Hematopoietic multipotent progenitor cell treated with erythropoietin and hydrocortisone succinate and interleukin-3 and kit ligand, for 6 days (in vitro differentiated cells): ENCODE data around the gene GNA14.
"Not testable (repeated sequence)": the region's sequence is repeated elsewhere in the genome, so short reads cannot be mapped to it uniquely, and the experiment has no call there.

Experiments used
- DNase-seq: peaks from one replicate; pipeline ENCODE4 v3.0.0-alpha.2; 2015

GNA14 gene

GRCh38 chr9:77640741-77641580 is 7.2 kb downstream of the GNA14 start:
- DNase-seq: no peak

GRCh38 chr9:77632652-77633051 is 15.5 kb downstream of the GNA14 start:
- DNase-seq: no peak

DNA sequence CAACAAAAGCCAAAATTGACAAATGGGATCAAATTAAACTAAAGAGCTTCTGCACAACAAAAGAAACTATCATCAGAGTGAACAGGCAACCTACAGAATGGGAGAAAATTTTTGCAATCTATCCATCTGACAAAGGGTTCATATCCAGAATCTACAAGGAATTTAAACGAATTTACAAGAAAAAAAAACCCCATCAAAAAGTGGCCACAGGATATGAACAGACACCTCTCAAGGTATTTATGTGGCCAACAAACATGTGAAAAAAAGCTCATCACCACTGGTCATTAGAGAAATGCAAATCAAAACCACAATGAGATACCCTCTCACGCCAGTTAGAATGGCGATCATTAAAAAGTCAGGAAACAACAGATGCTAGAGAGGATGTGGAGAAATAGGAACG is 19.3 kb downstream of the GNA14 start:
- not testable (repeated sequence) for DNase-seq

- DNase-seq: no peak
Measured at GRCh38 chr9:77616191-77616590, 31.9 kb downstream of the GNA14 start.

GRCh38 chr9:77614645-77615044 is 33.5 kb downstream of the GNA14 start:
- DNase-seq: no peak

DNA sequence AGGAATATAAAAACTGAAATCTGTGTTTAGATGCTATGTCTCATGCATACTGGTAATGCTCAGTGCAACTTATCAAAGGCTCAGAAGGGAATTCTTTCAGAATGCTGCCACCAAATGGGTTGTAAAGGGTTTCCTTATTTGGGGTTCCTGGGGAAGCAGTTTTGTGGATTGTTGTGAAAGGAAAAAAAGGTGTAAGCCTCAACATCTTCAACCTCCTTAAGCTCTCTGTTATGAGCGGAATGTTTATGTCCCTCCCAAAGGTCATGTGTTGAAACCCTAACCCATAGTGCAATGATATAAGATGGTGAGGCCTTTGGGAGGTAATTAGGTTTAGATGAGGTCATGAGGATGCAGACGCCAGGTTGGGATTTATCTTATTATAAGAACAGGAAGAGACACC is 41.6 kb downstream of the GNA14 start:
- no peak for DNase-seq

DNA sequence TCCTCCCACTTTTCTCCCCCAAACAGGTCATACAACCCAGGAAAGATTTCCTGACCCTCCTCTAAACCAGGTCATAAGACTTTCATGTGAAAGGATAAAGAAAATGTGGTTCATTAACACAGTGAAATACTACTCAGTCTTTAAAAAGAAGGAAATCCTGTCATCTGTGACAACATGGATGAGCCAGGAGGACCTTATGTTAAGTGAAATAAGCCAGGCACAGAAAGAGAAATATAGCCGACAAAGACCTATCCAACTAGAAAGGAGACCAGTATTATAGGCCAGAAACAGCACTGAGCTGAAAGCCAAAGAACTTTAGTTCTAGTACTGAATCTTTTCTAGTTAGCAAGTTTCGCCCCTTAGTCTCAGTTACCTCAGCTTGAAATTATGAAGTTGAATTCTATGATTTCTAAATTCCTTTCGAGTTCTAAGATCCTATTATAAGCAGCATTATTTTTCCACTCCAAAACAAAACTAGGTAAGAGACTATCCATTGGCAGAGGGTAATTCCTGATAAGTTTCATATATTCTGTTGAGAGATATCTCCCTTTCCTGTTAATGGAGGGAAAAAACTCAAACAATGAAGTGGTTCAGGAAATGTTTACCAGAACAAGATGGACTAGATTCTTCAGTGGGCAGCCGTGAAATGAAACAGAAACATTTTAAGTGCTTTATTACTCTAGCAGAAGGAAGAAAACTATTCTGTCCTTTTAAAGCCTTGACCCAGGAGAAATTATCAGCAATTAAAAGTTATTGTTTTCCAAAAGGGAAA is 42.5 kb downstream of the GNA14 start:
- DNase-seq: no peak

DNA sequence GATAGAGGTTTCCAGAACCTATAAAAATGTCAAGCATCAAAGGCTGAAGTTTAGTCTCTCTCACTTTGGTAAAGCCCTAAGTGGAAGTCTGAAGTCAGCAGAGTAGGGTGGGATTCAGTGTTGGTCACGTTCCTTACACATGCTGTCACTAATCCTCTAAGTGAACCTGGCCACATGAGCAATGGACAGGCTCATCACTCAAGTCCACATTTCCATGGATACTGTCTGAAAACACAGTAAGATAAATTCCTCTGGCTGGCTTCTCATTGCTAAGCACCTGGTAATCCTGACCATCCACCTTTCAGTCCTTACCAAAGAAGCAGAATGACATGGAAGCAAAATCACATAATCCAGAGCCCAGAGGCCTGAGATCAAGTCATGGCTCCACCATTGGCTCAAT is 43.8 kb downstream of the GNA14 start:
- DNase-seq: no peak

DNA sequence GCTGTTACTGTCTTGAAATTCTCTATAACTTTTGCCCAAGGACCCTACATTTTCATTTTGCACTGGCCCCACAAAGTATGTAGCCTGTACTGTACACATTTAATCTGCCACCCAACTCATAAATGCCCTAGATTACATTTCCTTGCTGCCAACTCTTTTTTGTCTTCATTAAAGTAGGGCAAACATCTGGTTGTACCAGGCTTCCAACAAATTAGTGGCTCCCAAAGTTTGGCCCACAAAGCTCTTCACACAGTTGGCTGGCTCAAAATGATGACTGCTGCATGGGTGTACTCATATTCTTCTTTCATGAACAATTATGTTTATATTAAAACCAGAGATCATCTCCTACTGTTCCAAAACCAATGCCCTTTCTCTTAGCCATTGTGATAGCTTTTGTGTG is 45.3 kb downstream of the GNA14 start:
- no peak for DNase-seq

- no peak for DNase-seq
Measured at GRCh38 chr9:77601476-77602099, 46.5 kb downstream of the GNA14 start.

DNA sequence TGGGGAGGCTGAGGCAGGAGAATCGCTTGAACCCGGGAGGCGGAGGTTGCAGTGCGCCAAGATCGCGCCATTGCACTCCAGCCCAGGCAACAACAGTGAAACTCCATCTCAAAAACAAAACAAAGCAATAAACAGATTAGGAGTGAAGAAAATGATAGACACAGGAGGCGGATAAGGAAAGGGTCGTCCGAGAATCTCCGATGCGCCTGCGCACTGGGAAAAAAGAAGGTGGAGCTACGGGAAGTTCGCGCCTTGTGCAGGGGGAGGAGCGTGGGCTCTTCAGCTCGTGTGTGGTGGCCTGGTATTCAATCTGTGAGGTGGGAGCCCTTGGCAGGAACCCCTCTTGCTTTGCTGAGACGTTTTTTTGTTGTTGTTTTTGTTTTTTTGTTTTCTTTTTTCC is 47.3 kb downstream of the GNA14 start:
- no peak for DNase-seq

- no peak for DNase-seq
Measured at GRCh38 chr9:77599492-77599891, 48.6 kb downstream of the GNA14 start.

DNA sequence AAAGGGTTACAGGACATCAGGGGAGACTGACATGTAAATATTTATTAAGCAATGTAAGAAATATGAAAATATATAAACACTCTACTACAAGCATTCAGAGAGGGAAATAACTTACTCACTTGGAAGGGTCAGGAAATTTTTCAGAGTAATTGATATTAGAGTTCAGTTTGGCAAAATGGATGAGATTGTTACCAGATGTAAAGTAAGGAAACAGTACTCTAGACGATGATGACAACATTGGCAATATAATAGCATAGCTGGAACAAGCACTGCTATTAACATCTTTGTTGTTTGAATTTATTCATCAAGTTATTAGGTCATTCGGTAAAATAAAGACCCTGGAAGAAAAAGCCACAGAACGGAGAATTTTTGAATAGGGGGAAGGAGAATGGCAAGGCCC is 49.1 kb downstream of the GNA14 start:
- no peak for DNase-seq

DNA sequence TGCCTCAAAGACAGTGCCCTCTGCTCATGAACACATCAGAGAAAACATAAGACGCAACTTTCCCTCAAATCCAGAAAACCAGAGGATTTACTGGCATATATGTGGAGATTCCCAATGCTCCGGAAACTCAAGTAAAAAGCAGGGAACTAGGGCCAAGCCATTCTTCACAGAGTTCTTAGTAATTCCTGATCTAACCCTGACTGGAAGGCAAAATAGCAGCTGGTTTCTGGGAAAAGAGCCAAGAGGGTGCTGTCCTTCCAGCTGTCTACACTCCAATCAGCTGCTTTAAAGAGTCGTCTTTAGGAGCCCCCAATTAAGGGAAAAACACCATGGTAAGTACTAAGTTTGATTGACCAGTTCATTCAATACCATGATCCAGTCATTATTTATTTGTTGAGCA is 49.6 kb downstream of the GNA14 start:
- no peak for DNase-seq

- no peak for DNase-seq
Measured at GRCh38 chr9:77597057-77597456, 51.1 kb downstream of the GNA14 start.

DNA sequence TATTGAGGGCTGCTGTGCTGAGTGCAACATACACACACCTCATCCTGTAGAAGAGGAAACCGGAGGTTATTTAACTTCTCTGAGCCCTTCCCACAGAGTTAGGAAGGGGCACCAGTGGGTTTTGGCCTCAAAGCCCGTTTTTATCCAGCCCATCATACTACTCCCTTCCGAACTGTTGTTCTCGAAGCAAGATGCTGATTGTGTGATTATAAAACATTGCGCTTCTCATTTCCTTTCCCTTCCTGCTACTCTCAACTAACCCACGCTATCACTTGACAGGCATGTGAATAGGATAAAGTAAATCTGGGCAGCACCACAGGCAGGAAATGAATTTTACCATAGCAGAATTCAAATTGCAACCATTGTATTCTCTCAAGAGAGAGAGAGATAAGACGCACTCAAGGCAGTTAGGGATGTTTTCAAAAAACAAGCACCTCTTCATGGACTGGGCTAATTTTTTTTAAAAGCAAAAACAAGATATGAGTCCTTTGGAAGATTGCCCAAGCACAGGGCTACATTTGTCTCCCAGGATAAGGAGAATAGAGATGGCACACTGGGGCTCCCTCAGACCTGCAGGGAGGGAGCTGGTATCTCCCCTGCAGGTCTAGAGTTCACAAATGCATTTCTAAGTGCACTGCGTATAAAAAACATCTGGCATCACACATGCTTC is 52.6 kb downstream of the GNA14 start:
- DNase-seq: peak; percentile 52

- no peak for DNase-seq
Measured at GRCh38 chr9:77594963-77595362, 53.2 kb downstream of the GNA14 start.

DNA sequence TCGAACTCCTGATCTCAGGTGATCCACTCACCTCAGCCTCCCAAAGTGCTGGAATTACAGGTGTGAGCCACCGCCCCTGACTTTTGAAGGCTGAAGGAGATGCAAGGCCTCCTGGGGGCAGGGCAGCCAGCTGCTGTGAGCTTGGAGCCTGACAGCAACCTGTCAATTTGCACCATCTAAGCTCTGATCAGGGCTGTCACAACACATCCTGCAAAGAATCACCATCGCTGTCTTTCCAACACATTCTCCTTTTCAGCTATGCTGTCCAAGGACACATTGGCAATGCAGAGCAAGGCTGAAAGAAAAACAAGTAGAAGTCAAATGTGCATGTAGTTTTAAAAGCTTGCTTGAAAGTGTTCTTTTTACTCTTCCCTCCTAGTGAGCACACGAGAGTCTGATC is 54.6 kb downstream of the GNA14 start:
- DNase-seq: no peak

DNA sequence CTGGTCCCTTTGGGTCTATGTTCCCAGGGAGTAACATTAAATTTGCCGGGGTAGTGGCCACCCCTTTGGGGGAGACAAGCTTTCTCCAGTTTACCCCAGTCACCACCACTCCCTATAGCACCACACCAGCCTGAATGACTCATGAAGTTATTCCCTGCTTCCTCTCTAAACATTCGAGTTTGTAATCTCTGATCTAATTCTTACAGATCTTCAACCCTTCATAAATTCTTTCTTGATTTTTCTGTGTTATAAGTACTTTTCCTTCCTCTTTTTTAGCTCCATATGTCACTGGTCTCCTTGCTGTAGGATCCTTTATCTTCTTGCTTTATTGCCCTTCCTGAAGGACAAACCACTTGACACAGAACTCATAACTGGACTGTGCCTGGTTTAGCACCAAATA is 55.6 kb downstream of the GNA14 start:
- DNase-seq: peak; percentile 16

DNA sequence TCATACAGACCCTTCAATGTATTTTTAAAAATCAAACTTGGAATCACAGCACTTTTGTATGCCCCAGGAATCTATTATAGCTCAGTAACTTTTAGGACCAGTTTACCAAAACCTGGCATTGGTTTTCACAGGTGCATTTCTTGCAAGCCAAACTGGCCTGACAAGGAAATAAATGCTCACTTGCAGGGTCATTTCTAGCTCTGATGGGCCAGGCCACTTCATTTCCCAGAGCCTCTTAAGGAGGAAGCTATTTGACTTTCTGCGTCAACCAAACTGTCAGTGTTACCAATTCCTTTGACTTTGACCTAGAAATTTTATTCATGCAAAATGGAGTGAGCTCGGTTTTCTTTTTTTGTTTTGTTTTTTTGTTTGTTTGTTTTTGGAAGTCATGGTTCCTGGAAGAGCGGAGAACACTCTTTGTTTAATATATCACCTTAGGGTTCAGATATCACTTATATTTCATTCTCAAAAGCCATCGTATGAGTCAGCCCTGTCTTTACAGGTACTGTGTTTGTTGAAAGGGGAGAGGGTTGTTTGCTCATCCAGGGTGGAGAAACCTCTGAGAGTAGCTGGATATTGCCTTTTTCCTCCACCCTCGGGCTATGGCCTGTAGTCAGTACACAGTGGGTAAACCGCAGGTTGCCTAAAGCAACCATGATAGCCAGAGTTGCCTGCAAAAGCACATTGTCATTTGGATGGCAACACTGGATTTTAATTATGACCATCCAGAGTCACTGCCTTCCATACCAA is 58.9 kb downstream of the GNA14 start:
- no peak for DNase-seq

GRCh38 chr9:77588271-77588937 is 59.7 kb downstream of the GNA14 start:
- DNase-seq: peak; percentile 52

GRCh38 chr9:77587851-77588250 is 60.3 kb downstream of the GNA14 start:
- no peak for DNase-seq
